ENCODE data around the gene TRIP10.

- TF ChIP-seq CTCF (conservative IDR thresholded peaks at IDR 0.05 in 1 of 2, IDR thresholded peaks at IDR 0.05 in 1 of 2; ENCODE audit: extremely low read depth in 1 of 2, insufficient read depth in 1 of 2, low read depth in 1 of 2, low read length in 2 of 2) (peak; percentile 11 to 33), EZH2 (IDR thresholded peaks at IDR 0.05; ENCODE audit: borderline replicate concordance, low read length) (no peak)
Observed at GRCh38 chr19:6710273-6711077, 29.0 kb upstream of the TRIP10 start.
